Measurements from ENCODE around the gene COX11.

GRCh38 chr17:54944796-54945195, 23.7 kb downstream of the COX11 start:
- TF ChIP-seq CTCF (IDR thresholded peaks at IDR 0.05) (no peak), POLR2A (IDR thresholded peaks at IDR 0.05) (no peak)
